ENCODE measurements around the gene GUCY2D.

DNA sequence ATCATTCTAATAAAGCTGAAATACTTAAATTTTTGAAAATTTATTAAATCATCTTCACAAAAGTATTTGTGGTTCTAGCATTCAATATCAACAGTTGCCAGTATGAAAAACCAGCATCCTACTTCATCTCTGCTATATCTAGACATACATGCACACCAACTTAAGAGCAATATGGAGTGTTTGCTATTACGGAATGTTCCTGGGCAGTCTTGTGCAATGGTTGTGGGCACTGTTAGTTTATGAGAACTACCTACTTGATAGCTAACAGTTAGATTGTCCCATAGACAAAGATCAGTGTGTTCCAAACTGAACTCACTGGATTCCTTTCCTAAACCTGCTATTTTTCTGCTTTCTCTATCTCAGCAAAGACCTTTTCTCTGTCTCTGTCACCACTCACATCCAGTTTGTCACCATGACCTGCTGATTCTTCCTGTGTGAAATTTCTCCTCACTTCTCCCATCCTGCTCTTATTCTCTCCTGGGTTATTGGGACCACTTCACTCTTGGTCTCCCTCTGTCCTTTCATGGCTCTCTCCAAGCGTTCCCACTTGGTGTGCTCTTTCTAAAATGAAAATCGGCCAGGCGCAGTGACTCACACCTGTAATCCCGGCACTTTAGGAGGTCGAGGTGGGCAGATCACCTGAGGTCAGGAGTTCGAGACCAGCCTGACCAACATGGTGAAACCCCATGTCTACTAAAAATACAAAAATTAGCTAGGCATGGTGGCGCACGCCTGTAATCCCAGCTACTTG is 42.7 kb upstream of the GUCY2D start:
- TF ChIP-seq, protein P1, sequence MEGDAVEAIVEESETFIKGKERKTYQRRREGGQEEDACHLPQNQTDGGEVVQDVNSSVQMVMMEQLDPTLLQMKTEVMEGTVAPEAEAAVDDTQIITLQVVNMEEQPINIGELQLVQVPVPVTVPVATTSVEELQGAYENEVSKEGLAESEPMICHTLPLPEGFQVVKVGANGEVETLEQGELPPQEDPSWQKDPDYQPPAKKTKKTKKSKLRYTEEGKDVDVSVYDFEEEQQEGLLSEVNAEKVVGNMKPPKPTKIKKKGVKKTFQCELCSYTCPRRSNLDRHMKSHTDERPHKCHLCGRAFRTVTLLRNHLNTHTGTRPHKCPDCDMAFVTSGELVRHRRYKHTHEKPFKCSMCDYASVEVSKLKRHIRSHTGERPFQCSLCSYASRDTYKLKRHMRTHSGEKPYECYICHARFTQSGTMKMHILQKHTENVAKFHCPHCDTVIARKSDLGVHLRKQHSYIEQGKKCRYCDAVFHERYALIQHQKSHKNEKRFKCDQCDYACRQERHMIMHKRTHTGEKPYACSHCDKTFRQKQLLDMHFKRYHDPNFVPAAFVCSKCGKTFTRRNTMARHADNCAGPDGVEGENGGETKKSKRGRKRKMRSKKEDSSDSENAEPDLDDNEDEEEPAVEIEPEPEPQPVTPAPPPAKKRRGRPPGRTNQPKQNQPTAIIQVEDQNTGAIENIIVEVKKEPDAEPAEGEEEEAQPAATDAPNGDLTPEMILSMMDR (IDR thresholded peaks at IDR 0.05), result no peak
- TF ChIP-seq EP300 (IDR thresholded peaks at IDR 0.05), result no peak
- TF ChIP-seq POLR2AphosphoS5 (IDR thresholded peaks at IDR 0.05), result no peak
- TF ChIP-seq POLR2A (IDR thresholded peaks at IDR 0.05), result no peak
